ENCODE measurements around the gene MRAS.

Gene MRAS

DNA sequence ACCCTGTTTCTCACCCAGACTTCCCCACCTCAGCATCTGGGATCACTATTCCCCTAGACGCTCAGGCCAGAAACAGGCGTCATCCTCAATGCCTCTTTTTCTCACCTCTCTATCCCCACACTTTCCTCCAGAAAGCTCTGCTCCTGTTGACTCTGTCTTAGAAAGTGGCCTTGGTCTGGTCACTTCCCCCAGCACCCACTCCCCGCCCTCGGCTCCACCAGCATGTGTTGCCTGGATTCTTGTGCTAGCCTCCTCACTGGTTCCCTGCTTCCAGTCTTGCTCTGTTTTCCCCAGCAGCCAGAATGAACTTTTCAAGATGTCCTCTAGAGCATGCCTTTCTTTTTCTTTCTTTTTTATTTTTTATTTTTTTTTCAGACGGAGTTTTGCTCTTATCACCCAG lies 46.3 kb downstream of the MRAS start:
- Histone ChIP-seq H3K4me1 (ENCODE audit: control insufficient read depth, insufficient read depth, low read length) (no peaks in the 10 kb centered on the region), H3K9me3 (ENCODE audit: control insufficient read depth, insufficient read depth, low read depth, low read length) (no peaks in the 10 kb centered on the region), H3K4me3 (ENCODE audit: low read depth, low read length) (no peak overlapping the region), H3K36me3 (ENCODE audit: control insufficient read depth in 2 of 2, insufficient read depth in 1 of 2, low read length in 2 of 2) (no peaks in the 10 kb centered on the region), H3K27ac (ENCODE audit: extremely low read depth, low read depth, low read length) (no peak overlapping the region)
- CTCF ChIA-PET, result interaction anchor here (0.9 kb wide), 1 partner anchor 213 kb away, joined by 3 read pairs; no protein-coding TSS in a partner anchor
- POLR2A ChIA-PET, result no interaction called here
- TF ChIP-seq, protein P1, sequence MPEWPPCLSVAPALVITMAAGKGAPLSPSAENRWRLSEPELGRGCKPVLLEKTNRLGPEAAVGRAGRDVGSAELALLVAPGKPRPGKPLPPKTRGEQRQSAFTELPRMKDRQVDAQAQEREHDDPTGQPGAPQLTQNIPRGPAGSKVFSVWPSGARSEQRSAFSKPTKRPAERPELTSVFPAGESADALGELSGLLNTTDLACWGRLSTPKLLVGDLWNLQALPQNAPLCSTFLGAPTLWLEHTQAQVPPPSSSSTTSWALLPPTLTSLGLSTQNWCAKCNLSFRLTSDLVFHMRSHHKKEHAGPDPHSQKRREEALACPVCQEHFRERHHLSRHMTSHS (tag by site-specific recombination; IDR thresholded peaks at IDR 0.05), result no peak
- no peak for TF ChIP-seq ZNF23 (tag by site-specific recombination; IDR thresholded peaks at IDR 0.05; ENCODE audit: borderline replicate concordance)
- TF ChIP-seq OSR2 (tag by site-specific recombination; IDR thresholded peaks at IDR 0.05), result no peak
- TF ChIP-seq, protein P2, sequence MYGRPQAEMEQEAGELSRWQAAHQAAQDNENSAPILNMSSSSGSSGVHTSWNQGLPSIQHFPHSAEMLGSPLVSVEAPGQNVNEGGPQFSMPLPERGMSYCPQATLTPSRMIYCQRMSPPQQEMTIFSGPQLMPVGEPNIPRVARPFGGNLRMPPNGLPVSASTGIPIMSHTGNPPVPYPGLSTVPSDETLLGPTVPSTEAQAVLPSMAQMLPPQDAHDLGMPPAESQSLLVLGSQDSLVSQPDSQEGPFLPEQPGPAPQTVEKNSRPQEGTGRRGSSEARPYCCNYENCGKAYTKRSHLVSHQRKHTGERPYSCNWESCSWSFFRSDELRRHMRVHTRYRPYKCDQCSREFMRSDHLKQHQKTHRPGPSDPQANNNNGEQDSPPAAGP (tag by site-specific recombination; IDR thresholded peaks at IDR 0.05), result no peak
- TF ChIP-seq KLF9 (tag by site-specific recombination; IDR thresholded peaks at IDR 0.05; ENCODE audit: low read depth), result no peak
- no peak for TF ChIP-seq SCRT2 (tag by site-specific recombination; IDR thresholded peaks at IDR 0.05)
- TF ChIP-seq PRDM1 (tag by site-specific recombination; IDR thresholded peaks at IDR 0.05), result no peak
- no peak for TF ChIP-seq EGR2 (tag by site-specific recombination; IDR thresholded peaks at IDR 0.05; ENCODE audit: low read depth)
- no peak for TF ChIP-seq ZNF654 (tag by site-specific recombination; IDR thresholded peaks at IDR 0.05; ENCODE audit: low read depth)
- TF ChIP-seq ZNF202 (tag by site-specific recombination; IDR thresholded peaks at IDR 0.05; ENCODE audit: borderline replicate concordance), result no peak
- TF ChIP-seq, protein P3, sequence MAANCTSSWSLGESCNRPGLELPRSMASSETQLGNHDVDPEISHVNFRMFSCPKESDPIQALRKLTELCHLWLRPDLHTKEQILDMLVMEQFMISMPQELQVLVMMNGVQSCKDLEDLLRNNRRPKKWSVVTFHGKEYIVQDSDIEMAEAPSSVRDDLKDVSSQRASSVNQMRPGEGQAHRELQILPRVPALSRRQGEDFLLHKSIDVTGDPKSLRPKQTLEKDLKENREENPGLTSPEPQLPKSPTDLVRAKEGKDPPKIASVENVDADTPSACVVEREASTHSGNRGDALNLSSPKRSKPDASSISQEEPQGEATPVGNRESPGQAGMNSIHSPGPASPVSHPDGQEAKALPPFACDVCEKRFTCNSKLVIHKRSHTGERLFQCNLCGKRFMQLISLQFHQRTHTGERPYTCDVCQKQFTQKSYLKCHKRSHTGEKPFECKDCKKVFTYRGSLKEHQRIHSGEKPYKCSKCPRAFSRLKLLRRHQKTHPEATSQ (tag by site-specific recombination; IDR thresholded peaks at IDR 0.05), result no peak
- TF ChIP-seq ZNF514 (tag by site-specific recombination; IDR thresholded peaks at IDR 0.05), result no peak
- TF ChIP-seq ZNF266 (tag by site-specific recombination; IDR thresholded peaks at IDR 0.05; ENCODE audit: low read depth), result no peak
- TF ChIP-seq ZNF248 (tag by site-specific recombination; IDR thresholded peaks at IDR 0.05), result no peak

DNA sequence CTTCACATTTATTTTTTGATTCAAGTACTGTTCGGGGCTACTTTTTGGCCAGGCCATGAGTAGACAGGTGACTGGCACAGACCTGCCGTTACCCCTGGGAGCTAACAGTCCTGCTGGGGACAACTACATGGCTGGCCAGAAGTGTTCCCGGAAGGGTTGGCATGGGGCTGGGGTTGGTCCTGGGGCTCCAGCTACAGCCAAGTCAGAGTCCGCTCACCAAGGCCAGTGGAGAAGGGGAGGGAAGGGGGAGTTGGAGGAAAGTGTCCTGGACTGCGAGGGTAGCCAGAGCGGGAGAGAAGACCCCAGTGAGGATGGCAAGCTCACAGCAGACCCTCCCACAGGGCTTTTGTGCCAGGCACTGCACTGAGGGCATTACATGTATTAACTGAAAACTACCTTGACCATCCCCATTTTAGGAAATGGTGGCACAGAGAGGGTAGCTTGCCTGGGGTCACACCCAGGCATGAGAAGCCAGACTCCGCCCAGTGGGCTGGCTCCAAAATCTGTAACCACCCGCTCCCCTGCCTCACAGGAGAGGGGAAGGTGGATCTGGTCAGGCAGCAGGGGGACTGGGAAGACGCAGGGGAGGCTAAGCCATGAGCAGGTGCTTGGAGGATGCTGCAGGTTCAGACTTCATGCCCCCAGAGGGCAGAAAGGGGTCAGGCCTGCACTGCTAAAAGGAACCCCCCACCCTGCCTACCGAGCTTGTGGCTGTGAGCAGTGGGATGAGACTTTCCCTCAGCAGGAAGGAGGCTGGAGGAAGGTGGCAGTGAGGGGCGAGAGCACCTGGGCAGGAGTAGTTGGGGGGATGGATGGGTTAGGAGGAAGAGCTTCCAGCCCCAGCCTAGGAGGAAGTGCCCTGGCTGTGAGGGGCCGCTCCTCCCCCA lies 47.7 kb downstream of the MRAS start:
- Histone ChIP-seq H3K9me3 (ENCODE audit: control insufficient read depth, insufficient read depth, low read depth, low read length) (no peaks in the 10 kb centered on the region), H3K36me3 (ENCODE audit: control insufficient read depth in 2 of 2, insufficient read depth in 1 of 2, low read length in 2 of 2) (peaks cover 0 to 6% of the 10 kb centered on the region in 2 experiments; a peak in 1 of 3 replicates), H3K27ac (ENCODE audit: extremely low read depth, low read depth, low read length) (no peak overlapping the region), H3K4me3 (ENCODE audit: low read depth, low read length) (no peak overlapping the region), H3K4me1 (ENCODE audit: control insufficient read depth, insufficient read depth, low read length) (no peaks in the 10 kb centered on the region)
- POLR2A ChIA-PET, result no interaction called here
- CTCF ChIA-PET, result interaction anchor here (0.6 kb wide), 1 partner anchor 22 kb away, joined by 3 read pairs; no protein-coding TSS in a partner anchor
- TF ChIP-seq ZNF571 (tag by site-specific recombination; IDR thresholded peaks at IDR 0.05), result no peak
- TF ChIP-seq ZBTB8A (tag by site-specific recombination; IDR thresholded peaks at IDR 0.05), result no peak
- TF ChIP-seq, protein P4, sequence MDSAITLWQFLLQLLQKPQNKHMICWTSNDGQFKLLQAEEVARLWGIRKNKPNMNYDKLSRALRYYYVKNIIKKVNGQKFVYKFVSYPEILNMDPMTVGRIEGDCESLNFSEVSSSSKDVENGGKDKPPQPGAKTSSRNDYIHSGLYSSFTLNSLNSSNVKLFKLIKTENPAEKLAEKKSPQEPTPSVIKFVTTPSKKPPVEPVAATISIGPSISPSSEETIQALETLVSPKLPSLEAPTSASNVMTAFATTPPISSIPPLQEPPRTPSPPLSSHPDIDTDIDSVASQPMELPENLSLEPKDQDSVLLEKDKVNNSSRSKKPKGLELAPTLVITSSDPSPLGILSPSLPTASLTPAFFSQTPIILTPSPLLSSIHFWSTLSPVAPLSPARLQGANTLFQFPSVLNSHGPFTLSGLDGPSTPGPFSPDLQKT (IDR thresholded peaks at IDR 0.05; ENCODE audit: borderline replicate concordance, low read depth, low read length), result no peak
- TF ChIP-seq ZNF677 (tag by site-specific recombination; IDR thresholded peaks at IDR 0.05), result no peak
- TF ChIP-seq, protein P5, sequence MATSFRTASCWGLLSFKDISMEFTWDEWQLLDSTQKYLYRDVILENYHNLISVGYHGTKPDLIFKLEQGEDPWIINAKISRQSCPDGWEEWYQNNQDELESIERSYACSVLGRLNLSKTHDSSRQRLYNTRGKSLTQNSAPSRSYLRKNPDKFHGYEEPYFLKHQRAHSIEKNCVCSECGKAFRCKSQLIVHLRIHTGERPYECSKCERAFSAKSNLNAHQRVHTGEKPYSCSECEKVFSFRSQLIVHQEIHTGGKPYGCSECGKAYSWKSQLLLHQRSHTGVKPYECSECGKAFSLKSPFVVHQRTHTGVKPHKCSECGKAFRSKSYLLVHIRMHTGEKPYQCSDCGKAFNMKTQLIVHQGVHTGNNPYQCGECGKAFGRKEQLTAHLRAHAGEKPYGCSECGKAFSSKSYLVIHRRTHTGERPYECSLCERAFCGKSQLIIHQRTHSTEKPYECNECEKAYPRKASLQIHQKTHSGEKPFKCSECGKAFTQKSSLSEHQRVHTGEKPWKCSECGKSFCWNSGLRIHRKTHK (tag by site-specific recombination; IDR thresholded peaks at IDR 0.05), result no peak
- TF ChIP-seq MZF1 (tag by site-specific recombination; IDR thresholded peaks at IDR 0.05; ENCODE audit: borderline replicate concordance), result no peak
- no peak for TF ChIP-seq ZNF121 (tag by site-specific recombination; IDR thresholded peaks at IDR 0.05)
- TF ChIP-seq ZNF155 (tag by site-specific recombination; IDR thresholded peaks at IDR 0.05), result no peak
- no peak for TF ChIP-seq ZBTB20 (tag by site-specific recombination; IDR thresholded peaks at IDR 0.05)
- TF ChIP-seq, protein P2 (tag by site-specific recombination; IDR thresholded peaks at IDR 0.05), result no peak
- no peak for TF ChIP-seq ZNF670 (tag by site-specific recombination; IDR thresholded peaks at IDR 0.05; ENCODE audit: low read depth)
- no peak for TF ChIP-seq ZNF23 (tag by site-specific recombination; IDR thresholded peaks at IDR 0.05; ENCODE audit: borderline replicate concordance)
- no peak for TF ChIP-seq ZNF146 (tag by site-specific recombination; IDR thresholded peaks at IDR 0.05)
- TF ChIP-seq ZNF624 (tag by site-specific recombination; IDR thresholded peaks at IDR 0.05), result no peak
- TF ChIP-seq ZNF548 (tag by site-specific recombination; IDR thresholded peaks at IDR 0.05), result no peak
- TF ChIP-seq ZNF433 (tag by site-specific recombination; IDR thresholded peaks at IDR 0.05; ENCODE audit: low read depth), result no peak

Data from HEK293 (cell line).